Type B pancreatic cell (in vitro differentiated cells): Measurements from ENCODE around the gene LGI4. TPM values are rescaled to one million over a fixed set of nuclear protein-coding genes. Genes with fewer than 3 reads are reported as not detected.
A peak's percentile ranks its signal among the peaks of the same experiment; 100 is the strongest.

Source experiments
- DNase-seq: peaks from one replicate; pipeline ENCODE4 v3.0.0; 2021; ENCODE audit warnings: mixed read lengths; ENCODE audit not compliant: unreplicated experiment; ENCODE audit errors: extremely low spot score
- H3K27ac Mint-ChIP-seq: 2 replicates; pipeline ENCODE4 v1.8.0; 2021; ENCODE audit warnings: mild to moderate bottlenecking, mixed read lengths
- H3K27me3 Mint-ChIP-seq: 2 replicates; pipeline ENCODE4 v1.8.0; 2021; ENCODE audit warnings: mixed read lengths
- H3K36me3 Mint-ChIP-seq: 2 replicates; pipeline ENCODE4 v1.8.0; 2021; ENCODE audit warnings: mixed read lengths
- H3K4me1 Mint-ChIP-seq: one replicate; pipeline ENCODE4 v1.8.0; 2021; ENCODE audit warnings: mixed read lengths; ENCODE audit not compliant: unreplicated experiment
- H3K4me3 Mint-ChIP-seq: 2 replicates; pipeline ENCODE4 v1.8.0; 2021; ENCODE audit warnings: mild to moderate bottlenecking, mixed read lengths
- H3K9me3 Mint-ChIP-seq: 2 replicates; pipeline ENCODE4 v1.8.0; 2021; ENCODE audit warnings: mixed read lengths
- CTCF ChIP-seq: fragments of 200-600 bp; sonication (generic); conservative IDR thresholded peaks from 2 replicates; pipeline ENCODE4 v1.5.0; 2021; ENCODE audit warnings: antibody characterized with exemption, mild to moderate bottlenecking
- total RNA-seq: library from RNA; stranded (reverse); gene quantifications from 2 replicates; pipeline ENCODE4 v1.2.1, GENCODE V29; 2021; ENCODE audit warnings: low replicate concordance

The LGI4 gene
- total RNA-seq, 1 donor from 2014 or later, result 2.2 TPM

DNA sequence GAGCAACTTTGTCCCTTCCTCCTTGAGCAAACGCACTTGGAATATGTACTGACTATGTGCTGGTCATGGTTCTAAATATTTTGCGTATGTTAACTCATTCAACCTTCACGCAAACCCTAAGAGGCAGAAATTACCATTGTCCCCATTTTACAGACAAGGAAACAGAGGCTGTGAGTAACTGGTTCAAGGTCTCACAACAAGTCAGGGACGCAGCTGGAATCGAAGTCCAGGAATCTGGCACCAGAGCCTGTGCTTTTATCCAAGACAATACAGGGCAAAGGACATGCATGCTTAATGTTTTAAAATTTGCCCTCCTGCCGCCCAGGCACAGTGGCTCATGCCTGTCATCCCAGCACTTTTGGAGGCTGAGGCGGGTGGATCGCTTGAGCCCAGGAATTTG lies 24.7 kb upstream of the LGI4 start:
- peaks cover 7% of the 10 kb centered on the region for H3K36me3 Mint-ChIP-seq

GRCh38 chr19:35157431-35157830 lies 22.6 kb upstream of the LGI4 start:
- no peak overlapping the region for H3K4me3 Mint-ChIP-seq
- no peak for DNase-seq
- H3K9me3 Mint-ChIP-seq, result peaks cover 3% of the 10 kb centered on the region
- H3K27ac Mint-ChIP-seq, result no peak overlapping the region
- TF ChIP-seq CTCF, result no peak
- H3K27me3 Mint-ChIP-seq, result peaks cover 68% of the 10 kb centered on the region
- peaks cover 6% of the 10 kb centered on the region for H3K4me1 Mint-ChIP-seq
- H3K36me3 Mint-ChIP-seq, result no peaks in the 10 kb centered on the region

More for the DNA sequence above, 24.7 kb upstream of the LGI4 start:
- Mint-ChIP-seq H3K27ac (no peak overlapping the region), H3K4me3 (no peak overlapping the region), H3K9me3 (peaks cover 11% of the 10 kb centered on the region), H3K4me1 (peaks cover 5% of the 10 kb centered on the region), H3K27me3 (peaks cover 49% of the 10 kb centered on the region)
- DNase-seq, result no peak
- TF ChIP-seq CTCF, result no peak

DNA sequence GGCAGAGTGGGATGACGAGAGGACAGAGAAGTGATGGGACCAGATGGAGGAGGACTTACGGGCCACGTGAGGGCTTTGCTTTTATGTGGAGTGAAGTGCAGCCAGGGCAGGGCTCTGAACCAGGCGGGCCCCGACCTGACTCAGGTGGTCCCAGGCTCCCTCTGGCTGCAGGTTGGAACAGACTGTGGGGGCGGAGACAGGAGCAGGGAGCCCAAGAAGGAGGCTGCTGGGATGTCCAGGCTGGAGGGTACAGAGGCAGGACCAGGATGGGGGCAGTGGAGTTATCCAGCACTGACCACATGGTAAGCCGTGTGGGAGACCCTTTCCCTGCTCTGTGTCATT lies 21.8 kb upstream of the LGI4 start:
- H3K4me3 Mint-ChIP-seq, result no peak overlapping the region
- H3K27me3 Mint-ChIP-seq, result peaks cover 75% of the 10 kb centered on the region
- H3K36me3 Mint-ChIP-seq, result no peaks in the 10 kb centered on the region
- no peak for TF ChIP-seq CTCF
- H3K9me3 Mint-ChIP-seq, result peaks cover 3% of the 10 kb centered on the region
- no peak overlapping the region for H3K27ac Mint-ChIP-seq
- peaks cover 11% of the 10 kb centered on the region for H3K4me1 Mint-ChIP-seq
- DNase-seq, result no peak

GRCh38 chr19:35155981-35156672 lies 21.3 kb upstream of the LGI4 start:
- Mint-ChIP-seq H3K36me3 (no peaks in the 10 kb centered on the region), H3K27ac (no peak overlapping the region), H3K9me3 (no peaks in the 10 kb centered on the region), H3K4me1 (peaks cover 11% of the 10 kb centered on the region), H3K4me3 (no peak overlapping the region), H3K27me3 (peaks cover 80% of the 10 kb centered on the region)
- TF ChIP-seq CTCF, result no peak
- DNase-seq, result no peak

DNA sequence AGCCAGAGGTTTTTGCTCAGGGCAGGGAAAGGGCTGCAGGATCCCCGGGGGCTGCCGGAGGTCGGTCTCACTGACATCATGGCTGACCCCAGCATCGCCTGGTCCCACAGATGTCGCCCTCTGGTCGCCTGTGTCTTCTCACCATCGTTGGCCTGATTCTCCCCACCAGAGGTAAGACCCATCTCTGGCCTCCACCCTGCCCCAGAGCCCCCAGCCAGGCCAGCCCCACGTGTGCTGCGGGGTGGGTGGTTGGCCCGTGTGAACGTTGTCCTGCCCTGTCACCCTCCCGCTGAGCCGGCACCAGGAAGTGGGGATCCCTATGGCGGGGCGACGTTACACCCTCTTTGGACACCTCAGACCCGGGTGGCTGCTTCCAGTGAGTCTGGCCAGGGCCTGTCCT lies 20.6 kb upstream of the LGI4 start:
- Mint-ChIP-seq H3K36me3 (no peaks in the 10 kb centered on the region), H3K27ac (no peak overlapping the region), H3K27me3 (peaks cover 85% of the 10 kb centered on the region)

More for the DNA sequence above, 20.6 kb upstream of the LGI4 start:
- no peak for DNase-seq
- peak overlapping the region; percentile 92 for H3K4me3 Mint-ChIP-seq
- H3K9me3 Mint-ChIP-seq, result no peaks in the 10 kb centered on the region
- TF ChIP-seq CTCF, result no peak
- H3K4me1 Mint-ChIP-seq, result peaks cover 11% of the 10 kb centered on the region
